HEK293 (cell line): ENCODE results near the gene MCTP1.

Experiments used
- CTCF ChIA-PET: fragments of 350-600 bp; formaldehyde crosslinking; extraction: SDS; loops from one replicate; lab custom pipeline; 2021; ENCODE audit warnings: antibody characterized with exemption; lab: Yijun Ruan, JAX
- POLR2A ChIA-PET: fragments of 300-600 bp; formaldehyde crosslinking; extraction: SDS; loops from one replicate; lab custom pipeline; 2020; ENCODE audit warnings: antibody characterized with exemption, inconsistent platforms; lab: Yijun Ruan, JAX
- H3K27ac ChIP-seq: fragments of 200-500 bp; sonication (Bioruptor generic); 2 replicates; pipeline ENCODE4 v1.5.1; 2014; ENCODE audit warnings: low read depth, low read length, control low read depth, inconsistent platforms; ENCODE audit errors: extremely low read depth
- H3K36me3 ChIP-seq, 2 experiments: fragments of 200-500 bp in 1 of 2; sonication (Bioruptor generic) in 1 of 2; 1 replicate in 1 of 2; 2 replicates in 1 of 2; pipeline ENCODE4 v1.5.1; 2014 to 2017; ENCODE audit warnings: inconsistent platforms in 2 of 2, low read length in 2 of 2; ENCODE audit not compliant: control insufficient read depth in 2 of 2, insufficient read depth in 1 of 2
- H3K4me1 ChIP-seq: fragments of 200-500 bp; sonication (Bioruptor generic); 2 replicates; pipeline ENCODE4 v1.5.1; 2014; ENCODE audit warnings: mild to moderate bottlenecking, low read length, inconsistent platforms; ENCODE audit not compliant: control insufficient read depth, insufficient read depth
- H3K4me3 ChIP-seq: 2 replicates; pipeline ENCODE4 v1.5.1; 2011; ENCODE audit warnings: low read depth, mild to moderate bottlenecking, control low read depth, low read length, moderate library complexity
- H3K9me3 ChIP-seq: fragments of 200-500 bp; sonication (Bioruptor generic); 2 replicates; pipeline ENCODE4 v1.5.1; 2014; ENCODE audit warnings: low read depth, low read length, inconsistent platforms; ENCODE audit not compliant: control insufficient read depth, insufficient read depth
- BCL11A ChIP-seq: fragments of 450-650 bp; formaldehyde crosslinking; IDR thresholded peaks from 2 replicates; pipeline ENCODE4 v1.5.1; 2016; ENCODE audit warnings: low read depth, missing biosample characterization, missing genetic modification characterization
- BCL11B ChIP-seq: fragments of 450-650 bp; formaldehyde crosslinking; IDR thresholded peaks from 2 replicates; pipeline ENCODE4 v1.5.1; 2016; ENCODE audit warnings: low read depth, missing biosample characterization, missing genetic modification characterization
- EGR2 ChIP-seq: fragments of 450-650 bp; formaldehyde crosslinking; IDR thresholded peaks from 2 replicates; pipeline ENCODE4 v1.5.1; 2016; ENCODE audit warnings: low read depth, missing biosample characterization, missing genetic modification characterization
- KLF7 ChIP-seq: fragments of 450-650 bp; formaldehyde crosslinking; IDR thresholded peaks from 2 replicates; pipeline ENCODE4 v1.5.1; 2016; ENCODE audit warnings: missing biosample characterization, missing genetic modification characterization, borderline replicate concordance
- MYNN ChIP-seq: fragments of 450-650 bp; formaldehyde crosslinking; IDR thresholded peaks from 2 replicates; pipeline ENCODE4 v1.5.1; 2016; ENCODE audit warnings: missing biosample characterization, missing genetic modification characterization, borderline replicate concordance
- MZF1 ChIP-seq: fragments of 450-650 bp; formaldehyde crosslinking; IDR thresholded peaks from 2 replicates; pipeline ENCODE4 v1.5.1; 2017; ENCODE audit warnings: missing biosample characterization, missing genetic modification characterization, borderline replicate concordance
- SALL2 ChIP-seq: fragments of 450-650 bp; formaldehyde crosslinking; IDR thresholded peaks from 2 replicates; pipeline ENCODE4 v1.5.0; 2017; ENCODE audit warnings: missing biosample characterization, mild to moderate bottlenecking, missing genetic modification characterization, borderline replicate concordance
- SP3 ChIP-seq: fragments of 450-650 bp; formaldehyde crosslinking; IDR thresholded peaks from 2 replicates; pipeline ENCODE4 v1.5.1; 2016; ENCODE audit warnings: missing biosample characterization, missing genetic modification characterization
- SP7 ChIP-seq: fragments of 450-650 bp; formaldehyde crosslinking; IDR thresholded peaks from 2 replicates; pipeline ENCODE4 v1.5.1; 2016; ENCODE audit warnings: missing biosample characterization, missing genetic modification characterization
- YY1 ChIP-seq: fragments of 450-650 bp; formaldehyde crosslinking; IDR thresholded peaks from 2 replicates; pipeline ENCODE4 v1.5.1; 2018; ENCODE audit warnings: missing biosample characterization, missing genetic modification characterization
- ZBTB1 ChIP-seq: fragments of 450-650 bp; formaldehyde crosslinking; IDR thresholded peaks from 2 replicates; pipeline ENCODE4 v1.5.1; 2016; ENCODE audit warnings: missing biosample characterization, missing genetic modification characterization
- ZFP41 ChIP-seq: fragments of 450-650 bp; formaldehyde crosslinking; IDR thresholded peaks from 2 replicates; pipeline ENCODE4 v1.5.1; 2016; ENCODE audit warnings: missing biosample characterization, missing genetic modification characterization, borderline replicate concordance
- ZNF132 ChIP-seq: fragments of 450-650 bp; formaldehyde crosslinking; IDR thresholded peaks from 2 replicates; pipeline ENCODE4 v1.5.1; 2017; ENCODE audit warnings: missing biosample characterization, missing genetic modification characterization, borderline replicate concordance
- ZNF2 ChIP-seq: fragments of 450-650 bp; formaldehyde crosslinking; IDR thresholded peaks from 2 replicates; pipeline ENCODE4 v1.5.1; 2016; ENCODE audit warnings: missing biosample characterization, missing genetic modification characterization
- ZNF202 ChIP-seq: fragments of 450-650 bp; formaldehyde crosslinking; IDR thresholded peaks from 2 replicates; pipeline ENCODE4 v1.5.1; 2016; ENCODE audit warnings: missing biosample characterization, missing genetic modification characterization, borderline replicate concordance
- ZNF214 ChIP-seq: fragments of 450-650 bp; formaldehyde crosslinking; IDR thresholded peaks from 2 replicates; pipeline ENCODE4 v1.5.1; 2017; ENCODE audit warnings: missing biosample characterization, mild to moderate bottlenecking, missing genetic modification characterization, borderline replicate concordance
- ZNF266 ChIP-seq: fragments of 450-650 bp; formaldehyde crosslinking; IDR thresholded peaks from 2 replicates; pipeline ENCODE4 v1.5.1; 2016; ENCODE audit warnings: missing biosample characterization, missing genetic modification characterization, low read depth
- ZNF302 ChIP-seq: fragments of 450-650 bp; formaldehyde crosslinking; IDR thresholded peaks from 2 replicates; pipeline ENCODE4 v1.5.1; 2016; ENCODE audit warnings: missing biosample characterization, missing genetic modification characterization, low read depth
- ZNF366 ChIP-seq: fragments of 450-650 bp; formaldehyde crosslinking; conservative IDR thresholded peaks from 2 replicates; pipeline ENCODE4 v1.5.1; 2016; ENCODE audit warnings: missing biosample characterization, missing genetic modification characterization
- ZNF37A ChIP-seq: fragments of 450-650 bp; IDR thresholded peaks from 2 replicates; pipeline ENCODE4 v1.5.1; 2018; ENCODE audit warnings: missing biosample characterization, missing genetic modification characterization
- ZNF670 ChIP-seq: fragments of 450-650 bp; formaldehyde crosslinking; IDR thresholded peaks from 2 replicates; pipeline ENCODE4 v1.5.1; 2016; ENCODE audit warnings: missing biosample characterization, missing genetic modification characterization, low read depth
- ZNF747 ChIP-seq: fragments of 450-650 bp; formaldehyde crosslinking; IDR thresholded peaks from 2 replicates; pipeline ENCODE4 v1.5.1; 2016; ENCODE audit warnings: missing biosample characterization, missing genetic modification characterization
- ZSCAN23 ChIP-seq: fragments of 450-650 bp; formaldehyde crosslinking; IDR thresholded peaks from 2 replicates; pipeline ENCODE4 v1.5.1; 2016; ENCODE audit warnings: missing biosample characterization, missing genetic modification characterization
- ZSCAN30 ChIP-seq: fragments of 450-650 bp; IDR thresholded peaks from 2 replicates; pipeline ENCODE4 v1.5.1; 2018; ENCODE audit warnings: missing biosample characterization, mild to moderate bottlenecking, missing genetic modification characterization, moderate library complexity
- TF ChIP-seq, protein P1 (sequence below): fragments of 450-650 bp; formaldehyde crosslinking; IDR thresholded peaks from 2 replicates; pipeline ENCODE4 v1.5.1; 2016; ENCODE audit warnings: missing biosample characterization, missing genetic modification characterization
- TF ChIP-seq, protein P2 (sequence below): fragments of 450-650 bp; formaldehyde crosslinking; IDR thresholded peaks from 2 replicates; pipeline ENCODE4 v1.5.1; 2016; ENCODE audit warnings: missing biosample characterization, missing genetic modification characterization
- TF ChIP-seq, protein P3 (sequence below): fragments of 450-650 bp; formaldehyde crosslinking; IDR thresholded peaks from 2 replicates; pipeline ENCODE4 v1.5.1; 2017; ENCODE audit warnings: missing biosample characterization, missing genetic modification characterization
- TF ChIP-seq, protein P4 (sequence below): fragments of 450-650 bp; formaldehyde crosslinking; IDR thresholded peaks from 2 replicates; pipeline ENCODE4 v1.5.1; 2016; ENCODE audit warnings: missing biosample characterization, missing genetic modification characterization

Gene MCTP1

DNA sequence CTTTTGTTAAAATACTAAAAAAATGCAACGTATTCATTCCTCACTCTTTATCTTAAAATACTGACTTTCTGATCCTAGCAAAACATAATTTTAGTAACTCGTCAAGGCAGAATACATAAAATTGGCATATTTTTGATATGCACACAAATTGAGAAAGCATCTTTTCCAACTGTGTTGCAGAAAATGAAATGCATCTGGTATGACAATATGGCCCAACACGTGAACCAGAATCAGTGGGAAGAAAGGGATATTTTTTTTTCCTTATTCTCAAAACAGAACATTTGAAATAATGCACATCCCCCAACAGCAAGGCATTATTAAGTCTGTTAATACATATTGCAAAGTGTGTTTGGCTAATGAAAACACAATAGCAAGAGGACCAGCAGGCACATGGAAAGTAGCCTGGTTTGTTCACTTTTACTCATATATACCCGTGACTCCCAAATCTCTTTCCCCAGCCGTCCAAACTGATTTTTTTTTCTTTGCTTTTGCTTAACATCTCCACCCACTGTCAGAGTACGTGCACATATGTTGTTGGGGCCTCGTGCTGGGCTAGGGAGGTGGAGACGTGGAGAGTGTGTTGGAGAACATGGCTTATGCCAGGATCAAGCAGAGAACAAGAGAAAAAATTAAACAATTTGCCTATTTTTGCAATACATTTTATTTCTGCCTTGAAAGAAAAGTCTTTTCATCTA is 4.3 kb downstream of the MCTP1 start:
- POLR2A ChIA-PET: no interaction called here
- Histone ChIP-seq H3K9me3 (no peaks in the 10 kb centered on the region), H3K4me1 (no peaks in the 10 kb centered on the region; the same call in 1 of the 2 replicates), H3K27ac (no peak overlapping the region), H3K4me3 (no peak overlapping the region), H3K36me3 (no peaks in the 10 kb centered on the region)
- CTCF ChIA-PET: interaction anchor here (0.9 kb wide), 1 partner anchor 158 kb away, joined by 3 read pairs; no protein-coding TSS in a partner anchor
- TF ChIP-seq, protein P1, sequence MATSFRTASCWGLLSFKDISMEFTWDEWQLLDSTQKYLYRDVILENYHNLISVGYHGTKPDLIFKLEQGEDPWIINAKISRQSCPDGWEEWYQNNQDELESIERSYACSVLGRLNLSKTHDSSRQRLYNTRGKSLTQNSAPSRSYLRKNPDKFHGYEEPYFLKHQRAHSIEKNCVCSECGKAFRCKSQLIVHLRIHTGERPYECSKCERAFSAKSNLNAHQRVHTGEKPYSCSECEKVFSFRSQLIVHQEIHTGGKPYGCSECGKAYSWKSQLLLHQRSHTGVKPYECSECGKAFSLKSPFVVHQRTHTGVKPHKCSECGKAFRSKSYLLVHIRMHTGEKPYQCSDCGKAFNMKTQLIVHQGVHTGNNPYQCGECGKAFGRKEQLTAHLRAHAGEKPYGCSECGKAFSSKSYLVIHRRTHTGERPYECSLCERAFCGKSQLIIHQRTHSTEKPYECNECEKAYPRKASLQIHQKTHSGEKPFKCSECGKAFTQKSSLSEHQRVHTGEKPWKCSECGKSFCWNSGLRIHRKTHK (tag by site-specific recombination): no peak
- TF ChIP-seq, protein P2, sequence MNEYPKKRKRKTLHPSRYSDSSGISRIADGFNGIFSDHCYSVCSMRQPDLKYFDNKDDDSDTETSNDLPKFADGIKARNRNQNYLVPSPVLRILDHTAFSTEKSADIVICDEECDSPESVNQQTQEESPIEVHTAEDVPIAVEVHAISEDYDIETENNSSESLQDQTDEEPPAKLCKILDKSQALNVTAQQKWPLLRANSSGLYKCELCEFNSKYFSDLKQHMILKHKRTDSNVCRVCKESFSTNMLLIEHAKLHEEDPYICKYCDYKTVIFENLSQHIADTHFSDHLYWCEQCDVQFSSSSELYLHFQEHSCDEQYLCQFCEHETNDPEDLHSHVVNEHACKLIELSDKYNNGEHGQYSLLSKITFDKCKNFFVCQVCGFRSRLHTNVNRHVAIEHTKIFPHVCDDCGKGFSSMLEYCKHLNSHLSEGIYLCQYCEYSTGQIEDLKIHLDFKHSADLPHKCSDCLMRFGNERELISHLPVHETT: no peak
- TF ChIP-seq MZF1 (no peak), BCL11A (no peak), ZNF266 (tag by site-specific recombination) (no peak), KLF7 (tag by site-specific recombination) (no peak), SALL2 (tag by site-specific recombination) (no peak), ZNF670 (tag by site-specific recombination) (no peak), ZBTB1 (tag by site-specific recombination) (no peak), ZNF37A (tag by site-specific recombination) (no peak), ZNF2 (no peak), ZSCAN30 (tag by site-specific recombination) (no peak), YY1 (tag by site-specific recombination) (no peak), ZNF132 (tag by site-specific recombination) (no peak), ZNF366 (tag by site-specific recombination) (no peak), MYNN (tag by site-specific recombination) (no peak), EGR2 (no peak), ZNF214 (no peak)
- TF ChIP-seq, protein P3, sequence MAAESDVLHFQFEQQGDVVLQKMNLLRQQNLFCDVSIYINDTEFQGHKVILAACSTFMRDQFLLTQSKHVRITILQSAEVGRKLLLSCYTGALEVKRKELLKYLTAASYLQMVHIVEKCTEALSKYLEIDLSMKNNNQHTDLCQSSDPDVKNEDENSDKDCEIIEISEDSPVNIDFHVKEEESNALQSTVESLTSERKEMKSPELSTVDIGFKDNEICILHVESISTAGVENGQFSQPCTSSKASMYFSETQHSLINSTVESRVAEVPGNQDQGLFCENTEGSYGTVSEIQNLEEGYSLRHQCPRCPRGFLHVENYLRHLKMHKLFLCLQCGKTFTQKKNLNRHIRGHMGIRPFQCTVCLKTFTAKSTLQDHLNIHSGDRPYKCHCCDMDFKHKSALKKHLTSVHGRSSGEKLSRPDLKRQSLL (tag by site-specific recombination): no peak
- TF ChIP-seq, protein P4, sequence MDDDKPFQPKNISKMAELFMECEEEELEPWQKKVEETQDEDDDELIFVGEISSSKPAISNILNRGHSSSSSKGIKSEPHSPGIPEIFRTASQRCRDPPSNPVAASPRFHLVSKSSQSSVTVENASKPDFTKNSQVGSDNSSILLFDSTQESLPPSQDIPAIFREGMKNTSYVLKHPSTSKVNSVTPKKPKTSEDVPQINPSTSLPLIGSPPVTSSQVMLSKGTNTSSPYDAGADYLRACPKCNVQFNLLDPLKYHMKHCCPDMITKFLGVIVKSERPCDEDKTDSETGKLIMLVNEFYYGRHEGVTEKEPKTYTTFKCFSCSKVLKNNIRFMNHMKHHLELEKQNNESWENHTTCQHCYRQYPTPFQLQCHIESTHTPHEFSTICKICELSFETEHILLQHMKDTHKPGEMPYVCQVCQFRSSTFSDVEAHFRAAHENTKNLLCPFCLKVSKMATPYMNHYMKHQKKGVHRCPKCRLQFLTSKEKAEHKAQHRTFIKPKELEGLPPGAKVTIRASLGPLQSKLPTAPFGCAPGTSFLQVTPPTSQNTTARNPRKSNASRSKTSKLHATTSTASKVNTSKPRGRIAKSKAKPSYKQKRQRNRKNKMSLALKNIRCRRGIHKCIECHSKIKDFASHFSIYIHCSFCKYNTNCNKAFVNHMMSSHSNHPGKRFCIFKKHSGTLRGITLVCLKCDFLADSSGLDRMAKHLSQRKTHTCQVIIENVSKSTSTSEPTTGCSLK: no peak

DNA sequence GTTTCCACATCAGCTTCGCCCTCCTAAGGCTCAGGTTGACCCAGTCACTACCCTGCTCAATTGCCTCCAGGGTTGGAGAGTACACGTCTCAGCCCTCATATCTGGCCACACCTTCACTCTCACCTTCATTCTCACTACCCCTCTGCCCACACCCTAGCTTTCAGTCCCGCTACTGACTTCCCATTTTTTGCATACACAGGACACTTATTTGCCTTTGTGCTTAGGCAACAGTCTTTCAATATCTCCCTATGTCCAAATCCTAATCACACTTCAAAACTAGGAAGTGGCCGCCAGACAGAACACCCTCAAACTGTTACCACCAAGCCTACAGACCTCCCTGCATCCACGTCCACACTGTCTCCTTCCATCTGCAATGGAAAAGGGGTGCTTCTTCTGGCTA is 10.9 kb downstream of the MCTP1 start:
- H3K4me3 ChIP-seq: no peak overlapping the region
- H3K4me1 ChIP-seq: no peaks in the 10 kb centered on the region; the same call in 1 of the 2 replicates
- no peak overlapping the region for H3K27ac ChIP-seq
- no peaks in the 10 kb centered on the region for H3K9me3 ChIP-seq
- no peaks in the 10 kb centered on the region for H3K36me3 ChIP-seq
- ChIA-PET CTCF (interaction anchor here (1.1 kb wide), 1 partner anchor 11 kb away, joined by 3 read pairs; no protein-coding TSS in a partner anchor), POLR2A (no interaction called here)
- TF ChIP-seq SP7 (tag by site-specific recombination) (no peak), ZNF202 (tag by site-specific recombination) (no peak), ZFP41 (no peak), BCL11B (tag by site-specific recombination) (no peak), ZNF302 (no peak), SP3 (tag by site-specific recombination) (no peak), ZSCAN23 (tag by site-specific recombination) (no peak), ZNF670 (tag by site-specific recombination) (no peak), ZNF214 (no peak), SALL2 (tag by site-specific recombination) (no peak), ZNF747 (tag by site-specific recombination) (no peak)
- TF ChIP-seq, protein P1 (tag by site-specific recombination): no peak
